MCF 10A (cell line): ENCODE results near the gene CSNK1G1. TPM values are rescaled to one million over a fixed set of nuclear protein-coding genes. Genes with fewer than 3 reads are reported as not detected.
"Not testable (repeated sequence)": the region's sequence is repeated elsewhere in the genome, so short reads cannot be mapped to it uniquely, and the experiment has no call there.

Experiments used
- BruUV-seq: library from RNA; stranded (reverse); fragments of 400-500 nt; replicated peaks from 2 replicates; lab custom pipeline; 2021; lab: Mats Ljungman, UMichigan
- CTCF ChIA-PET: fragments of 300-600 bp; sonication (Branson Sonifier 250); formaldehyde crosslinking; extraction: SDS; loops from one replicate; lab custom pipeline; 2021; ENCODE audit warnings: antibody characterized with exemption, inconsistent platforms; lab: Yijun Ruan, JAX
- POLR2A ChIA-PET: fragments of 300-600, 350-650 bp; sonication (Branson Sonifier 250); formaldehyde crosslinking; extraction: SDS; loops from one replicate; lab custom pipeline; 2020; ENCODE audit warnings: antibody characterized with exemption, inconsistent platforms; lab: Yijun Ruan, JAX
- DNase-seq: peaks from one replicate; pipeline ENCODE4 v3.0.0-alpha.2; 2018; ENCODE audit not compliant: unreplicated experiment
- H3K27ac Mint-ChIP-seq: one replicate; pipeline ENCODE4 v1.8.0; 2022; ENCODE audit warnings: mild to moderate bottlenecking, low read depth, mixed read lengths; ENCODE audit not compliant: unreplicated experiment
- H3K27me3 Mint-ChIP-seq: one replicate; pipeline ENCODE4 v1.8.0; 2022; ENCODE audit warnings: mixed read lengths; ENCODE audit not compliant: insufficient read depth, unreplicated experiment
- H3K36me3 Mint-ChIP-seq: one replicate; pipeline ENCODE4 v1.8.0; 2022; ENCODE audit warnings: mild to moderate bottlenecking, moderate library complexity, mixed read lengths; ENCODE audit not compliant: insufficient read depth, unreplicated experiment
- H3K4me1 Mint-ChIP-seq: one replicate; pipeline ENCODE4 v1.8.0; 2022; ENCODE audit warnings: mixed read lengths; ENCODE audit not compliant: insufficient read depth, unreplicated experiment
- H3K4me3 Mint-ChIP-seq: one replicate; pipeline ENCODE4 v1.8.0; 2022; ENCODE audit warnings: mild to moderate bottlenecking, moderate library complexity, mixed read lengths; ENCODE audit not compliant: unreplicated experiment
- H3K9me3 Mint-ChIP-seq: one replicate; pipeline ENCODE4 v1.8.0; 2022; ENCODE audit warnings: mixed read lengths; ENCODE audit not compliant: unreplicated experiment
- CTCF ChIP-seq: fragments of 200-600 bp; IDR thresholded peaks from one replicate; pipeline ENCODE4 v1.8.0; 2022; ENCODE audit warnings: antibody characterized with exemption, mild to moderate bottlenecking; ENCODE audit not compliant: unreplicated experiment
- intact Hi-C: fragments of 100-400 bp; cut with micrococcal nuclease; formaldehyde crosslinking; loops from 2 replicates; pipeline ENCODE4 v1.14.1; 2022
- total RNA-seq: library from RNA; stranded (reverse); gene quantifications from 2 replicates; pipeline ENCODE4 v1.2.3, GENCODE V29; 2022

Gene CSNK1G1
- total RNA-seq, 1 experiment from 2014 or later: 31.0 TPM

- POLR2A ChIA-PET: interaction anchor here (0.7 to 6.7 kb wide), 12 partner anchors 10 to 489 kb away, joined by 3 to 54 read pairs (median 4); partner anchors contain the start of genes CIAO2A, PCLAF, PPIB and TRIP4
- BruUV-seq: no TSS peak
Observed at GRCh38 chr15:64354688-64355344, 1.2 kb downstream of the CSNK1G1 start.

GRCh38 chr15:64351265-64351664 lies 4.7 kb downstream of the CSNK1G1 start:
- no TSS peak for BruUV-seq
- TF ChIP-seq CTCF: no peak
- H3K36me3 Mint-ChIP-seq: peaks cover 69% of the 10 kb centered on the region
- DNase-seq: no peak
- H3K9me3 Mint-ChIP-seq: no peaks in the 10 kb centered on the region
- intact Hi-C loops: no loop called here
- H3K4me3 Mint-ChIP-seq: no peak overlapping the region
- peak overlapping the region; percentile 39 for H3K27ac Mint-ChIP-seq
- CTCF ChIA-PET: interaction anchor here (0.5 to 0.6 kb wide), 2 partner anchors 14 to 157 kb away, joined by 3 read pairs; no protein-coding TSS in a partner anchor
- H3K27me3 Mint-ChIP-seq: no peaks in the 10 kb centered on the region
- POLR2A ChIA-PET: interaction anchor here (0.9 to 1.4 kb wide), 2 partner anchors 37 to 138 kb away, joined by 3 read pairs; partner anchors contain the start of gene TRIP4
- H3K4me1 Mint-ChIP-seq: peaks cover 6% of the 10 kb centered on the region

More at GRCh38 chr15:64354688-64355344, 1.2 kb downstream of the CSNK1G1 start:
- peaks cover 40% of the 10 kb centered on the region for H3K36me3 Mint-ChIP-seq
- peak overlapping the region; percentile 95 for H3K27ac Mint-ChIP-seq
- no peaks in the 10 kb centered on the region for H3K9me3 Mint-ChIP-seq
- intact Hi-C loops: no loop called here
- no peak for TF ChIP-seq CTCF
- peak overlapping the region; percentile 85 for H3K4me3 Mint-ChIP-seq
- peaks cover 12% of the 10 kb centered on the region for H3K4me1 Mint-ChIP-seq
- CTCF ChIA-PET: interaction anchor here (0.7 kb wide), 1 partner anchor 146 kb away, joined by 4 read pairs; no protein-coding TSS in a partner anchor
- H3K27me3 Mint-ChIP-seq: no peaks in the 10 kb centered on the region
- no peak for DNase-seq

GRCh38 chr15:64349375-64349774 lies 6.6 kb downstream of the CSNK1G1 start:
- Mint-ChIP-seq H3K36me3 (peaks cover 63% of the 10 kb centered on the region), H3K4me1 (peaks cover 6% of the 10 kb centered on the region), H3K27me3 (no peaks in the 10 kb centered on the region), H3K27ac (no peak overlapping the region), H3K4me3 (no peak overlapping the region), H3K9me3 (no peaks in the 10 kb centered on the region)
- TF ChIP-seq CTCF: no peak
- DNase-seq: no peak
- no TSS peak for BruUV-seq
- ChIA-PET CTCF (interaction anchor here (0.5 kb wide), 1 partner anchor 36 kb away, joined by 3 read pairs; no protein-coding TSS in a partner anchor), POLR2A (interaction anchor here (0.6 kb wide), 1 partner anchor 74 kb away, joined by 3 read pairs; no protein-coding TSS in a partner anchor)
- intact Hi-C loops: no loop called here

- Mint-ChIP-seq H3K27me3 (no peaks in the 10 kb centered on the region), H3K4me3 (no peak overlapping the region), H3K9me3 (no peaks in the 10 kb centered on the region), H3K27ac (no peak overlapping the region), H3K4me1 (peaks cover 11% of the 10 kb centered on the region), H3K36me3 (peaks cover 55% of the 10 kb centered on the region)
- BruUV-seq: no TSS peak
- no peak for DNase-seq
- ChIA-PET CTCF (interaction anchor here (0.9 kb wide), 1 partner anchor 13 kb away, joined by 3 read pairs; no protein-coding TSS in a partner anchor), POLR2A (no interaction called here)
- TF ChIP-seq CTCF: no peak
- intact Hi-C loops: no loop called here
Observed at GRCh38 chr15:64348455-64348854, 7.5 kb downstream of the CSNK1G1 start.

- ChIA-PET CTCF (interaction anchor here (0.7 kb wide), 1 partner anchor 9 kb away, joined by 3 read pairs; no protein-coding TSS in a partner anchor), POLR2A (interaction anchor here (1.6 kb wide), 1 partner anchor 11 kb away, joined by 5 read pairs; no protein-coding TSS in a partner anchor)
- H3K4me1 Mint-ChIP-seq: peaks cover 16% of the 10 kb centered on the region
- peaks cover 45% of the 10 kb centered on the region for H3K36me3 Mint-ChIP-seq
- intact Hi-C loops, H3K4me3 Mint-ChIP-seq, H3K27ac Mint-ChIP-seq, BruUV-seq, DNase-seq, H3K9me3 Mint-ChIP-seq, H3K27me3 Mint-ChIP-seq: not testable (repeated sequence)
Observed at GRCh38 chr15:64346242-64346641, 9.7 kb downstream of the CSNK1G1 start.
